GM18520 (cell line): ENCODE data around the gene TRIM63.
"Not testable (repeated sequence)": the region's sequence is repeated elsewhere in the genome, so short reads cannot be mapped to it uniquely, and the experiment has no call there.

ENCODE experiments used
- ATAC-seq: cut with Tn5 transposase; IDR thresholded peaks from one replicate; pipeline ENCODE4 v1.9.1; 2021; ENCODE audit not compliant: unreplicated experiment

TRIM63 gene

DNA sequence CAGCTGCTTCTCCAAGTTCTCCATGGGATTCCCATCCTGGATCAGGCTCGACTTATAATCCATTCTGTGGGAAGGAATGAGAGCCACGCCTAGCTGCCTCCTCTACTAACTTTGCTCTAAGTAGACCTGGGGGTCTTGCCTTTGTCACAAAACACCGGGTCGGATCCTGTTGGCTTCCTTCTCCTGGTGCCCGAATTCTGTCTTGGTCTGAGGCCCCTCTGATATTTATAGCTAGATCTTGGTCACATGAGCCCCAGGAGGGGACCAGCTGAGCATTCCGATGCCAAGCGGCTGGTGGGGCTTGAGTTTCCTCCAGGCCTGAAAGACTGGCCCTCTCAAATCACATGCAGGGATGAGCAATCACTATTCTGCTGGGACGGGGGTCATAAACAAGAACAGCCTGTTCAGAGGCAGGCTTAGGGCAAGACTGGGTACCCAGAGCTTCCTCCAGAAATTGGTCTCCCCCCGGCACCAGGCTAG is at the start of gene TRIM63:
Gene TRIM63 (minus strand): TSS at position 199 of the 480 bp plus-strand sequence. CDS start 136 bp downstream, at position 63.
- ATAC-seq, result no peak

DNA sequence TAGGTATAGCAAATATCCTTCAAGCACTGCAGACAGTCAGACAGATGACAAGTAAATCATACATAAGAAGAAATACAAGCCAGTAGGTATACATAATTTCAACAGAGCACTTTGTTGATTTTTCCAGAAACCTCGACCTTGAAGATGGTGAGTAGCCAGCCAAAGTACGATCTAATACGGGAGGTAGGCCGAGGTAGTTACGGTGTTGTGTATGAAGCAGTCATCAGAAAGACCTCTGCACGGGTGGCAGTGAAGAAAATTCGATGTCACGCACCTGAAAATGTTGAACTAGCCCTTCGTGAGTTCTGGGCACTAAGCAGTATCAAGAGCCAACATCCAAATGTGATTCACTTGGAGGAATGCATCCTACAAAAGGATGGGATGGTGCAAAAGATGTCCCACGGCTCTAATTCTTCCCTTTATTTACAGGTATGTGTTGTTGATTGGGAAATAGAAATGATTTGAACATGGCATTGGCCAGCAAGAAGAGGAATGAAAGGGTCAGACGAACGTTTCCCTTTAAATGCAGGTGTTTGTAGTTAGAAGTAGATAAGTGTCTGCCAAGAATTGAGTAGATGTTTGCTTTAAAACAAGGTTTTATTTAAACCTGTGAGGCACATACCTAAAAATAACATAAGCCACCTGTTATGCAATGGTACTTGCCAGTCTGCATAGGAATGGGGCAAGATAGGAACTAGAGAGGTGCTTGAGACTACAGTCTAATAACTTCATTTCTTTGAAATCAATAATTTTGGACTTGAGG is 46.9 kb upstream of the TRIM63 start:
- ATAC-seq, result no peak

DNA sequence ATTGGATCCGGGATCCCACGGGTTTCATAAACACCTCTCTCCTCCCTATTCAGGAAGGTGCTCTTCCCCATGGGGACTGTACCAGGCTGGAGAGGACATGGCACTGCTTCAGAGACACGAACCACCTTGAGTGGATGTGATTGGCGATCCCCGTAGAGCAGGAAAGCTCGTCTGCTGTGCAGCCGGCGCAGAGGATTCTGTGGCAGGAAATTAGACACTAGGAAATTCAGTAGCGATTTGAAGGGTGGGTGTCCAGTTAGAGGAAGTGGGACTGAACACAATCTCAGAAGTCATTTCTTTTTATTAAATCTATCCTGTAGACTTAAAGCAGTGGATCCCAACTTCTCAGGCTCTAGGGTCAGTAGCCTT is 45.0 kb upstream of the TRIM63 start:
- no peak for ATAC-seq

DNA sequence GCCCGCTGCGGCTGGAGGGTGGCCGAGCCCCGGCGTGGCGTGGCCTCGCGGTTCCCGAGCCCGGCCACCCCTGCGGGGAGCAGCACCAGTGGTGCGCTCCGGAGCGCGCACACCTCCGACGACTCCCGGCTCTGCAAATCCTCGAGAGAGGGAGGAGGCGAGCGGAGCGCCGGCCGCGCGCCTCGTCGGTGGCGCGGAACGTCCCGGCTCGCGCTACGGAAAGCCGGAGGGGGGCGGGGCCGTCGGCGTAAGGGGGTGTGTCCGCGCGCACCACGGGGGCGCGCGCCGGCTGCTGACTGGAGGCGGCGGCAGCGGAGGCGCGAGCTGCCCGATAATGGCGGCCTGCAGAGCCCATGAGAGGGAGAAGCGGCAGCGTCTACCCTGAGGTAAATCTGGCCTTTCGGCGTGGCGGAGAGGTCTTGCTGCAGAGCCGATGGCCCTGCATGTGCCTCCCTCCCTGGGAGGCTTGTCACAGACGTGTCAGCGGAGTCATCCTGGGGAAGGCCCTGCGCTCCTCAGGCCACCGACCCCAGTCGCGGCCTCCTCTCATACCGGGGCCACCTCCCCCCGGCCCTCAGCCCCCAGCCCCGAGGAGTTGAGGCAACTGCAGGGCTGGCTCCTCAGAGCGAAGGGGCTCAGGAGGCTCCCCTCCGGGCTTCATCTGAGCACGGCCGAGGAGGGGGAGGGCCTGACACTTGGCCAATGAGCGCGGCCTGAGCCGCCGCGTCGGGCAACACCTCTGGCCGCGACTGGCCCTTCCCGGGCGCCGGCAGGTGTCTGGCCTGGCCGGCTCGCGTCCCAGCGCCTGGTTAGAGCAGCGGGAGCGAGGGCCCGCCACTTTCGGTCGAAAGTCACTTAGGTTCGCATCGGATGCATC is 44.3 kb upstream of the TRIM63 start, which contains the start of gene PDIK1L:
Gene PDIK1L (plus strand): TSS at position 295 of the 877 bp plus-strand sequence. CDS start 2,485 bp downstream, outside the sequence.
- peak; percentile 61 for ATAC-seq

DNA sequence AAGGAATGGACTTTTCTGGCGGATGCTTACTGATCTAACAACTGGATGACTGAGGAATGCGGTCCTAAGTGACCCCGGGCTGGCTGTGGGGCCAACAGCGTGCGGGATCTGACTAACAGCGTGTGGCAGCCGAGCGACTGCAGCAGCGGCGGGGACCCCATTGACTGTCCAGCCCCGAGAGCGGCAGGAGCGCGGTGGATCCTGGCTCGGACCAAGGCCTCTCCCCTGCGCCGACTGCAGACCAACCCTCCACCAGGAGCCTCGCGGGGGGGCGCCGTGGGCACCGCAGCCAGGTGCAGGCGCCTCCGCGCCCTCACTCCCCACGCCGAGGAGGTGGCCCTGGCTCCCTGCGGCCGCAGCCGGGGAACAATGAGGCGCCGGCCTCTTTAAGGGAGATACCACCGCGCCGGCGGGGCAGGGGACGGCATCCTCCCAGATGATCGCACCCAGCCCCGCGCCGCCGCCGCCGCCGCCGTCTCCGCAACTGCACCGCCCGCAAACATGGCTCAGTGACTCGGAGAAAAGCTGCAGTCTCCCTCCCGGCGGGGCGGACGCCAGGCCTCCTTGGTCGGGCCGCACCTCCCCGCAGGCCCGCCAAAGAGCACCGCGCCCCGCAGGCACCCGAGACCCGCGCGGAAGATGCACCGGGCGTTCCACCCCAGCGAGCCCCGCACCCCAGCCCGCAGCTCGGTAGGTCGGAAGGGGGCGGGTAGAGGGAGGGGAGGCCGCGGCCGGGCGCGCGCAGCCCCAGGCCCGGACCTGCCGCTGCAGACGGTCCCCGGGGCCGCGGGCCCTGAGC is 43.5 kb upstream of the TRIM63 start:
- ATAC-seq, result peak; percentile 20

DNA sequence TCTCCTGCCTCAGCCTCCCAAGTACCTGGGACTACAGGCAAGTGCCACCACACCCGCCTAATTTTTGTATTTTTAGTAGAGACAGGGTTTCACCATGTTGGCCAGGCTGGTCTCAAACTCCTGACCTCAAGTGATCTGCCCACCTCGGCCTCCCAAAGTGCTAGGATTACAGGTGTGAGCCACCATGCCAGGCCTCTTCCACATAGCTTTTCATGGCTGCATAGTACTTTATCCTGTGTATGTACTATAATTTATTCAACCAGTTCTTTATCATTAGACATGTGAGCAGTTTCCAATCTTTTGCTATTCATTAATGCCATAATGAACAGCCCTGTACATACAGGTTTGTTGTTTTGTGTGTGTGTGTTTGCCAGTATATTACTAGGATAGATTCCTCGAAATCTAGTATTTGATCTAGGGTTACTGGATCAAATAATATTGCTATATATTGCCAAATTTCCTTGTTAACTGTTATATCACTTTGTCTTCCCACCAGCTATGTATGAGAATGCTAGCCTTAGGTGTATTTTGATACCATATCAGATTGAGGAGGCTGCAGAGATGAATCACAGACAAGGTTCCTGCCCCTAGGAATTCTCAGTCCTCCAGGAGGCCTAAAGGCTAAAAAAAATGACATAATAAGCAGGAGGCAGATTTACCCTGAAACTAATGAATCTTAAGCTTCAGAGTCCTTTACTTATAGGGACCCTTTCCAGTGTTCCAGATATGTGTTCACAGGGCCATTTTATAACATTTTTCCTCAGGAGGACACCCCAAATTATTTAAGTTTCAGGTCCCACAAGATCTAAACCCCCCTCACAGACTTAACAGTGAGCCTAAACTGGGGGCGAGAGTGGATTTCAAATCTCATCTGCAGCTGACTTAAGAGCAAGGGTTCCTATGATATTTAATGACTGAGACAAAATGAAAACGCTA is 42.1 kb upstream of the TRIM63 start:
- ATAC-seq, result no peak

DNA sequence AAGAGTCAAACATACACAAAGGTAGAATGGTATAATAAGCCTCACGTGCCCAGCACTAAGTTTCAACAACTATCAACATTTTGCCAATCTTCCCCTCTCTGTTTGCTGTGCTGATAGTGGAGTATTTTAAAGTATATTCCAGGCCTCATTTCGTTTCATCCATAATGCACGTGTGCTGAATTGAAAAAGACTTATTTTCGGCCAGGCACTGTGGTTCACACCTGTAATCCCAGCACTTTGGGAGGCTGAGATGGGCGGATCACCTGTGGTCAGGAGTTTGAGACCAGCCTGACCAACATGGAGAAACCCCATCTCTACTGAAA is 37.8 kb upstream of the TRIM63 start:
- ATAC-seq, result not testable (repeated sequence)

DNA sequence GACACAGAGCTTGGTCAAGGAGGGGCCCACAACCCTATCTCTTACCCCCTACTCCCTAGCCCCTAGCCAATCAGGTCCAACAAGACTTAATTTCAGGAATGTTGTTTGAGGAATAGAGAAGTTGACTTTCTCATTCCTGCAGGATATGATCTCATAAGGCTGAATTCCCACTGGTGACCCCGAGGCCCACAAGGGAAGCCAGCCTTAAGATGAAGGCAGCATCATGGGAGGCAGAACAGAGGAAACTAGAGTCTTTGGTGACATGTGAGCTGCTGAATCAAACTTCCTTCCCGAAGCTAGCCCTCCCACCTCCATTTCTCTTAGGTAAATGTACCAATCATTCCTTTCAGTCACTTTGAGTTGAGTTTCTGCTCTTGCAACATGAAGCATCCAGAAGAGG is 35.1 kb upstream of the TRIM63 start:
- no peak for ATAC-seq

DNA sequence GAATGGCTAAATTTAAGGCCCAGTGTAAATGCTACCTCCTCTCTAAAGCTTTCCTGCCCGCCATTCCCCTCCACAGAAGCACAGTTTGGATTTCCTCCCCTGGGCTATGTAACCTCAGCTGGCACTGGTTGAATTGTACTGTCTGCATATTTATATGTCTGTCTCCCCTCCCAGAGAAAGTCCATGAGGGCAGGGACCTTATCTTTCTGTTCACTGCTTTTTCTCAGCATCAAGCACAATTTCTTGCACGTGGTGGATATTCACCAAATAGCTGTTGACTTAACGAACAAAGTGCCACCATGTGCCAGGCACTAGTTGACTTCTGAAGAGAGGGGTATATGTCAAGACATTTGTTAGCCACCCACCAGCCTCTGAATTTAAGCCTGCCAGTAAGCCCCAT is 34.7 kb upstream of the TRIM63 start:
- ATAC-seq, result no peak

DNA sequence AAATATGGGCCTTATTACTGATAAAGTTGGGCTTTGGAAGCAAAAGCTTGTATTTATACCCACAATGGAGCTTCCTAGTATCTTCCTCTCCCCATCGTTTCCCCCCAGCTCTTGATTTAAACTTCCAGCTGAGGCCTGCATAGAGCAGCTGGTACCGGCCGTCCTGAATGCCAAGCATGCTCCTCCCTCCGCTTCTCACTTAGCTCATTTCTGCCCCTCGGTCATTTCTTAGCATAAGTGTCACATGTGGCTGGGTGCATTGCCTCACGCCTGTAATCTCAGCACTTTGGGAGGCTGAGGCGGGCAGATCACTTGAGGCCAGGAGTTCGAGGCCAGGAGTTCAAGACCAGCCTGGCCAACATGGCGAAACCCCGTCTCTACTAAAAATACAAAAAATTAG is 32.8 kb upstream of the TRIM63 start:
- not testable (repeated sequence) for ATAC-seq

DNA sequence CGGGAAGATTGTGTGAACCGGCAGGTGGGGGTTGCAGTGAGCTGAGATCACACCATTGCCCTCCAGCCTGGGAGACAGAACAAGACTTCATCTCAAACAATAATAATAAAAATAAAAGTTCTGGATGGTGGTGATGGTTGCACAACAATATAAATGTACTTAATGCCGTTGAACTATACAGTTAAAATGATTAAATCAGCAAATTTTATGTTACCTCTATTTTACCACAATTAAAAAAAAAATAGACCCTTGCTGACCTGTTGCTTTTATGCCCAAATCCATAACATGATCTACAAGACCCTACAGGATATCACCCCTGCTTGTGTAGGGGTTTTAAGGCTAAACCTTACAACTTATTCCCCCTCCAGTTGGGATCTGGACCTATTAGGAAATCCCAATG is 32.4 kb upstream of the TRIM63 start:
- ATAC-seq, result no peak

DNA sequence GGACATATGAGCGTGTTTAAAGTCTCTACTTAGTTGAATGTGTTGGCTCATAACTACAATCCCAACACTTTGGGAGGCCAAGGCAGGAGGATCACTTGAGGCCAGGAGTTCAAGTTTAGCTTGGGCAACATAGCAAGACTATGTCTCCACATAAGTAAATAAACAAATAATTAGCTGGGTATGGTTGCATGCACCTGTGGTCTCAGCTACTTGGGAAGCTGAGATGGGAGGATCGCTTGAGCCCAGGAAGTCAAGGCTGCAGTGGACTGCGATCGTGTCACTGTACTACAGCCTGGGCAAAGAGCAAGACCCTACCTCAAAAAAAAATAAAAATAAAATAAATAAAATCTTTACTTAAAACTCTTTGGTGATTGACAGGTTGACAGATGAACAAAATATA is 31.2 kb upstream of the TRIM63 start:
- no peak for ATAC-seq

DNA sequence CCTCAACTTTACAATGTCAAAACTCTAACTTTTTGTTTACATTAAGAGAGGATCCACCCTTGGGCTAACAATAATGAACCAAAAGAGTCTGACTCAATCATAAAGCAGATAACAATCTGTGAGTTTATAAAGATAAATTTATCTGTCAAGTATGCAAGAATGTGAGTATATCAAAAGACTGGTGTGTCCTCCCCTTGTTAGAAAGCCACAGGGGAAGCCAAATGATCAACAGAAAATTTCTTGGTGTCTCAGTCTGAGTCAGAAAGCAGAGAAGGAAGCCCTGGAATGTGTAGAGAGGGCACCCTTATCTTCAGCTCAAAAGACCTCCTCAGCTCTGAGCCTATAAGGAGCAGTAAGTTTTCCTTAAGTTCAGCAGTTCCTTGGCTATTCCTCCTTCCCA is 30.3 kb upstream of the TRIM63 start:
- no peak for ATAC-seq

DNA sequence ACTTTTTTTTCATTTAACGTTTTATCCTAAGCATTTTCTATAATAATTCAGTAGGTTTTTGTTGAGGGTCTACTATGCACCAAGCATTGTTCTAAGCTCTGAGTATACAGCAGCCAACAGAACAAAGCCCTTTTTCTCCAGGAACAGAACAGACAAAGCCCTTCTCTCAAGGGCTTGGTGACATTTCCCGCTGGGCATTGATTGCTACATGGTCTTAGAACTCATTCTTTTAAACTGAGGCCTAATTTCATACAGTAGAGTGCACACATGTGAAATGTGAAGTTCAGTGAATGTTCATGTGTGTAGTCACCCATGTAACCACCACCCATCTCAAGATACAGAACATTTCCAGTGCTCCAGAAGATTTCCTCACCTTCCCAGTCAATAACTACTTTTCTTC is 29.0 kb upstream of the TRIM63 start:
- ATAC-seq, result no peak

DNA sequence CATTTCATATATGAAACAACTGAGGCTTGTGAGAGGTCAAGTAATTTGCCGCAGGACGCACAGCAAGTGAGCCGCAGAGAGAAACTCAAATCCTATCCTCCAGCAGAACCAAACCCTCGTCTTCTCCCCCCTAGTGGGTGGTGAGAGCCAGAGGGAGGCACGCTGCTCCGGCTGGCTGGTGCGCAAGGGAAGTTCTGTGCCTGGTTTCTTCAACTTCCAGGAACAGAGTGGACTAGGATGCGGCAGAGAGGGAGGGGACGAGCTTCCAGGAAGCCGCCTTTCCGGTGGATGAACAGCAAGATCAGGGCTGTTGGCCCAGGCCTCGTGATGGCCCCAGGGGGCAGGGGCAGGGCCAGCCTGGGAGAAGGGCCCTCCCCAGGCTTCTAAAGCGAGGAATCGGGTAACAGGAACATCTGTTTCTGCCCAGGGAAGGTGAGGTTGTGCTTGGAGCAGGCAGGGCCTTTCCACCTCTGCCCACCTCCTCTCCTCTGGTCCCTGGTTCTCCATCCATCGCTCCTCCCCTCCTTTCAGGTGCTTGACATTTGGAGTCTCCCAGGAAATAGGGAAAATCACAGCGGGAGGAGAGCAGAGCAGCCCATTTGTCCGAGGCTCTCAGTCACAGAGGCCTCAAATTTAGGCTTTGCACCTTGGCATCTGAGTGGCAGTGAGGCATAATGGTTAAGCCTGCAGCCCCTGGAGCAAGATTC is 27.4 kb upstream of the TRIM63 start:
- no peak for ATAC-seq

DNA sequence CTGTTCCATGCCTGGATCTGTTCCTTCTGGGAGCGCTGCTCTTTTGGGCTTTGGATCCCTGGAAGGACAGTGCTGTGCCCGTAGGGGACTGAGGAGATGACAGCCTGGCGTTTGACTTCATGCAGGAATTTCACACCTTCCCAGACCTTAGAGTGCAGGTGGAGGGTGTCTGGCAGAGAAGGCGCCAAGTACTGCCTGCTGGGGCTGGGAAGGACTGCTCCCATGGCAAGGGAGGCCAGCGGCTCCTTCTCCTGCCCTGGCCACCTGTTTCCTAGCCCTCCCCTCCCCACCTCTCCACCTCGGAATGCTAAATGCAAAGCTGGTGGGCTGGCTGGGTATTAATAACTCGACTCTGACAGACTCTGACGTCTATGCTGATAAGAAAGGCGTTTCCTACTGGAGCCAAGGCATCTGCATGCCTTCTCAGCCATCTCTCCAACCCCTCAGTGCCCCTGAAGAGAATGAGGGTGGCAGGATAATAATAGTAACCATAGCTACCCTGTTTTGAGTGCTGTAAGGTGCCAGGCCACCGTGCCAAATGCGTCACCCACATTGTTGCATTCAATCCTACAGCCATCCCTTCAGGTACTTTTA is 26.7 kb upstream of the TRIM63 start:
- ATAC-seq, result no peak

DNA sequence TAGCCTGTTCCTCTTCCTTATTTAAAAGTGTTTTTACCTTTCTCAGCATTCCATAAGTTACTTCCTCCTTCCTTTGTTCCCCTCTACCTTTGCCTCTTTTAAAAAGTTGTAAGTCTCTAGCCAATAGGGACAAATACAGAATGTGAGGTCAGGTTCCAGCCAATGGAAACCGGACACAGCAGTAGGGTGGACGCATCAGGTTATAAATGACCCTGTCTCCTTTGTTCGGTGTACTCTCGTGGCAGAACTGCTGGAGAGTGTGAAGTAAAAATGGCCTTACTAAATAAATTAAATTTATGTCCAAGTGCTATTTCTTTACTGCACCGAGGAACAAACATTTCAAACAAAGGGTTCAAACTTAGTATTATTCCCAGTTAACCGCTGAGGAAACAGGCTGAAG is 26.1 kb upstream of the TRIM63 start:
- ATAC-seq, result not testable (repeated sequence)

DNA sequence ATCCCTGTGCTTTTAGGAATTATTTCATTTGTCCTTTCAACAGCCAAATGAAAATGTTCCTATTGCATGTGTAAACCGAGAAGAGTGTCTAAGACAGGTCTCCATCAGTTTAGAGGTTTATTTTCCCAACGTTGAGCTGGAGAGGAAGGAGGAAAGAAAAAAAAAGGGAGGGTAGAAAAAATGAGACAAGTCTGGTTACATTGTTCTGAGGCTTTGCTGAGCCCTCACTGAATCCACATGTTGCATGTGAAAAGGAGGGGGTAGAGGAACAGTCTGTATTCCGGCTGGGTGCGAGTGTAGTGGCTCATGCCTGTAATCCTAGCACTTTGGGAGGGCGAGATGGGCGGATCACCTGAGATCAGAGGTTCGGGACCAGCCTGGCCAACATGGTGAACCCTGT is 25.0 kb upstream of the TRIM63 start:
- no peak for ATAC-seq

DNA sequence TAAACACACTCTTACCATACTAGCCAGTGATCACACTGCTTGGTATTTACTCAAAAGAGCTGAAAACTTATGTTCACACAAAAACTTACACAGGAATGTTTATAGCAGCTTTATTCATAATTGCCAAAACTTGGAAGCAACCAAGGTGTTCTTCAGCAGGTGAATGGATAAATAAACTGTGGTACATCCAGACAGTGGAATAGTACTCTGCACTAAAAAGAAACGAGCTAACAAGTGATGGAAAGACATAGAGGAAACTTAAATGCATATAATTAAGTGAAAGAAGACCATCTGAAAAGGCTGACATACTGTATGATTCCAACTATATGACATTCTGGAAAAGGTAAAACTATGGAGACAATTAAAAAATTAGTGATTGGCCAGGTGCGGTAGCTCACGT is 23.5 kb upstream of the TRIM63 start:
- ATAC-seq, result no peak
